K562 (cell line): ENCODE results near the gene CALU. TPM values are rescaled to one million over a fixed set of nuclear protein-coding genes. Genes with fewer than 3 reads are reported as not detected.

ENCODE experiments used
- AFF1 ChIP-seq, 2 experiments: fragments of 450-650 bp; IDR thresholded peaks; 2 replicates each; pipeline ENCODE4 v1.6.1; 2018; ENCODE audit warnings: mild to moderate bottlenecking in 2 of 2, low read depth in 1 of 2; ENCODE audit not compliant: partially characterized antibody in 2 of 2
- BRD9 ChIP-seq: fragments of 450-650 bp; IDR thresholded peaks from 2 replicates; pipeline ENCODE4 v1.6.1; 2018; ENCODE audit warnings: low read depth; ENCODE audit not compliant: partially characterized antibody
- ELF4 ChIP-seq: fragments of 450-650 bp; formaldehyde crosslinking; IDR thresholded peaks from 2 replicates; pipeline ENCODE4 v1.4.0; 2022; ENCODE audit warnings: missing genetic modification characterization
- MAFK ChIP-seq: IDR thresholded peaks from 2 replicates; pipeline ENCODE4 v1.6.1; 2011; ENCODE audit warnings: low read length, improper control_type of control experiment
- MBD2 ChIP-seq: sonication (generic); IDR thresholded peaks from 2 replicates; pipeline ENCODE4 v1.6.1; 2016; ENCODE audit warnings: low read depth, borderline replicate concordance
- MCM3 ChIP-seq: fragments of 450-650 bp; IDR thresholded peaks from 2 replicates; pipeline ENCODE4 v1.6.1; 2016
- MYBL2 ChIP-seq, 2 experiments: fragments of 450-650 bp in 1 of 2; sonication (generic) in 1 of 2; formaldehyde crosslinking in 1 of 2; IDR thresholded peaks; 2 replicates each; pipeline versions ENCODE4 v1.6.1 to v1.8.1; 2017 to 2022; ENCODE audit warnings: borderline replicate concordance in 1 of 2, inconsistent platforms in 1 of 2, low read depth in 1 of 2, mild to moderate bottlenecking in 1 of 2, missing genetic modification reagents in 1 of 2, moderate library complexity in 1 of 2
- POLR2AphosphoS2 ChIP-seq: IDR thresholded peaks from 2 replicates; pipeline ENCODE4 v1.6.1; 2012; ENCODE audit warnings: low read length, improper control_type of control experiment
- RBM17 ChIP-seq: fragments of 200-400 bp; formaldehyde crosslinking; IDR thresholded peaks from 2 replicates; pipeline ENCODE4 v1.6.1; 2017; ENCODE audit warnings: low read depth, mild to moderate bottlenecking, low read length, borderline replicate concordance
- SMAD3 ChIP-seq: fragments of 450-650 bp; formaldehyde crosslinking; conservative IDR thresholded peaks from 2 replicates; pipeline ENCODE4 v1.4.0; 2020; ENCODE audit warnings: mild to moderate bottlenecking
- THAP12 ChIP-seq: fragments of 250-450 bp; sonication (Bioruptor Pico); IDR thresholded peaks from 2 replicates; pipeline ENCODE4 v1.9.0; 2021; ENCODE audit warnings: mild to moderate bottlenecking, inconsistent platforms
- TOE1 ChIP-seq, 2 experiments: fragments of 450-650 bp in 1 of 2; sonication (generic) in 1 of 2; formaldehyde crosslinking in 1 of 2; IDR thresholded peaks; 2 replicates each; pipeline versions ENCODE4 v1.7.1 to v1.8.0; 2016 to 2022; ENCODE audit warnings: borderline replicate concordance in 2 of 2, mild to moderate bottlenecking in 2 of 2, antibody characterized with exemption in 1 of 2, inconsistent platforms in 1 of 2, low read depth in 1 of 2, missing genetic modification reagents in 1 of 2, moderate library complexity in 1 of 2
- XRCC5 ChIP-seq: fragments of 200-400 bp; formaldehyde crosslinking; IDR thresholded peaks from 2 replicates; pipeline ENCODE4 v1.6.1; 2017; ENCODE audit warnings: low read depth, mild to moderate bottlenecking, low read length
- ZFP91 ChIP-seq: sonication (generic); formaldehyde crosslinking; IDR thresholded peaks from 2 replicates; pipeline ENCODE4 v1.8.0; 2022; ENCODE audit warnings: mild to moderate bottlenecking, missing genetic modification reagents
- ZKSCAN8 ChIP-seq: fragments of 200-800 bp; sonication (Bioruptor generic); IDR thresholded peaks from 2 replicates; pipeline ENCODE4 v1.6.1; 2016; ENCODE audit warnings: missing genetic modification characterization, missing compliant biosample characterization
- ZNF449 ChIP-seq: fragments of 250-450 bp; sonication (Bioruptor Pico); IDR thresholded peaks from 2 replicates; pipeline ENCODE4 v1.8.0; 2022; ENCODE audit warnings: moderate library complexity, mild to moderate bottlenecking, inconsistent platforms
- ZNF77 ChIP-seq: fragments of 250-450 bp; sonication (Bioruptor Pico); IDR thresholded peaks from 2 replicates; pipeline ENCODE4 v1.5.0; 2020
- polyA plus RNA-seq, 8 experiments: library from polyadenylated mRNA; depleted of rRNA in 4 of 8; stranded (reverse) in 5 of 8; unstranded in 3 of 8; fragments of >200 nt; fragmentation: Nextera tagmentation in 2 of 8; fragmentation: Illumina TruSeq in 1 of 8; extraction: Ambion mirVana in 2 of 8; extraction: Trizol in 1 of 8; gene quantifications; 2 replicates each; pipeline versions ENCODE4 v1.2.1 to v1.2.3, GENCODE V29; 2011 to 2014; ENCODE audit warnings: inconsistent platforms in 1 of 8, missing spikeins in 1 of 8
- total RNA-seq, 7 experiments: library from RNA; depleted of rRNA in 6 of 7; stranded (reverse); fragments of >200 nt in 6 of 7; fragmentation: Illumina TruSeq in 2 of 7; extraction: Trizol in 2 of 7; gene quantifications; 2 replicates each; pipeline versions ENCODE4 v1.2.1 to v1.2.3, GENCODE V29; 2011 to 2021; ENCODE audit warnings: low replicate concordance in 1 of 7
- TF ChIP-seq, protein P1 (sequence below): fragments of 450-650 bp; formaldehyde crosslinking; IDR thresholded peaks from 2 replicates; pipeline ENCODE4 v1.4.0; 2020; ENCODE audit warnings: mild to moderate bottlenecking

Gene CALU
- total and polyA plus RNA-seq, 9 of the 15 experiments (the other 6 are each of a cell fraction or from before 2014, with no cell fraction given) = 166 to 286 (median 215) TPM

GRCh38 chr7:128725531-128725930 is 13.6 kb upstream of the CALU start (continued):
- TF ChIP-seq ZFP91 = no peak
- TF ChIP-seq MAFK = no peak
- no peak for TF ChIP-seq MBD2
- TF ChIP-seq ZNF77 = no peak
- no peak for TF ChIP-seq POLR2AphosphoS2
- TF ChIP-seq TOE1 (IDR thresholded peaks at IDR 0.05; ENCODE audit: borderline replicate concordance) = peak; percentile 94
- TF ChIP-seq TOE1 (CRISPR knock-in tag; IDR thresholded peaks at IDR 0.05; ENCODE audit: borderline replicate concordance, low read depth) = no peak
- TF ChIP-seq XRCC5 = no peak
- TF ChIP-seq, protein P1, sequence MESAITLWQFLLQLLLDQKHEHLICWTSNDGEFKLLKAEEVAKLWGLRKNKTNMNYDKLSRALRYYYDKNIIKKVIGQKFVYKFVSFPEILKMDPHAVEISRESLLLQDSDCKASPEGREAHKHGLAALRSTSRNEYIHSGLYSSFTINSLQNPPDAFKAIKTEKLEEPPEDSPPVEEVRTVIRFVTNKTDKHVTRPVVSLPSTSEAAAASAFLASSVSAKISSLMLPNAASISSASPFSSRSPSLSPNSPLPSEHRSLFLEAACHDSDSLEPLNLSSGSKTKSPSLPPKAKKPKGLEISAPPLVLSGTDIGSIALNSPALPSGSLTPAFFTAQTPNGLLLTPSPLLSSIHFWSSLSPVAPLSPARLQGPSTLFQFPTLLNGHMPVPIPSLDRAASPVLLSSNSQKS (CRISPR knock-in tag) = no peak
- TF ChIP-seq ELF4 (CRISPR knock-in tag) = no peak
- TF ChIP-seq ZNF449 (CRISPR knock-in tag) = no peak
- TF ChIP-seq MYBL2 (IDR thresholded peaks at IDR 0.05; ENCODE audit: low read depth) = peak; percentile 64
- TF ChIP-seq MYBL2 (CRISPR knock-in tag; IDR thresholded peaks at IDR 0.05; ENCODE audit: borderline replicate concordance) = no peak
- TF ChIP-seq ZKSCAN8 (CRISPR knock-in tag) = no peak
- no peak for TF ChIP-seq BRD9
- no peak for TF ChIP-seq RBM17
- TF ChIP-seq MCM3 = no peak
- peak in 1 of 2 experiments; percentile 65 for TF ChIP-seq AFF1 (IDR thresholded peaks at IDR 0.05; ENCODE audit: low read depth in 1 of 2, partially characterized antibody in 2 of 2)
- TF ChIP-seq SMAD3 (CRISPR knock-in tag) = no peak
- no peak for TF ChIP-seq THAP12
